KBM-7 (cell line): Measurements from ENCODE around the gene UBE3D.
"Not testable (repeated sequence)": the region's sequence is repeated elsewhere in the genome, so short reads cannot be mapped to it uniquely, and the experiment has no call there.

Source experiments
- DNase-seq: peaks from one replicate; pipeline ENCODE4 v3.0.0-alpha.2; 2015
- in situ Hi-C: fragments of 300-500 bp; cut with MboI; formaldehyde crosslinking; loops from 2 replicates; pipeline ENCODE4 v1.14.3; 2020; ENCODE audit warnings: low sequenced_read_pairs, low pct_unique_long_range_greater_than_20kb, mixed read lengths

Gene UBE3D

DNA sequence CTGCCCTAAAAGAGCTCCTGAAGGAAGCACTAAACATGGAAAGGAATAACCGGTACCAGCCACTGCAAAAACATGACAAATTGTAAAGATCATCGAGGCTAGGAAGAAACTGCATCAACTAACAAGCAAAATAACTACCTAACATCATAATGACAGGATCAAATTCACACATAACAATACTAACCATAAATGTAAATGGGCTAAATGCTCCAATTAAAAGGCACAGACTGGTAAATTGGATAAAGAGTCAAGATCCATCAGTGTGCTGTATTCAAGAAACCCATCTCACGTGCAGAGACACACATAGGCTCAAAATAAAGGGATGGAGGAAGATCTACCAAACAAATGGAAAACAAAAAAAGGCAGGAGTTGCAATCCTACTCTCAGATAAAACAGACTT, 212.7 kb downstream of the UBE3D start:
- in situ Hi-C loops: not testable (repeated sequence)

DNA sequence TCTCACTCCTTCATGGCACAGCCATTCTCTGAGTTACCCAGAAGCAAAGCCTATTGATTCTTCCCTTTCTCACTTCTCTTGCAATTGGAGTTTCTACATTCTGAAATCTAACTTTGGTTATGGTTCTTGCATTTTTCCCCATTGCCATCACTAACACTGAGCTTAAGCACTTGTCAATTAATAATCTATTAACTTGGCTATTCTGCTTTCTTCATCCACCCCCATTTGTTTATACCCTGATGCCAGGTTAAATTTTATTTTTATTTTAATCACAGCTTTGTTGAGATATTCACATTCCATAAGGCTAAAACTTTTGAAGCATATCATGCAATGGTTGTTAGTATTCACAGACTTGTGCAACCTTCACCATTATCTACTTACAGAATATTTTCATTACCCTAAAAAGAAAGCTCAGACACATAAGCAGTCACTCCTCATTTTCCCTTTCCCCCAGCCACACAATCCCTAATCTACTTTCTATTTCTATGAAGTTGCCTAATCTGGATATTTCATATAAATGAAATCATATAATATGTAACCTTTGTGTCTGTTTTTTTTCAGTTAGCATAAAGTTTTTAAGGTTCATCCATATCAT, 222.3 kb downstream of the UBE3D start:
- in situ Hi-C loops: no loop called here
- DNase-seq: no peak

More for the DNA sequence above, 212.7 kb downstream of the UBE3D start:
- DNase-seq: not testable (repeated sequence)

DNA sequence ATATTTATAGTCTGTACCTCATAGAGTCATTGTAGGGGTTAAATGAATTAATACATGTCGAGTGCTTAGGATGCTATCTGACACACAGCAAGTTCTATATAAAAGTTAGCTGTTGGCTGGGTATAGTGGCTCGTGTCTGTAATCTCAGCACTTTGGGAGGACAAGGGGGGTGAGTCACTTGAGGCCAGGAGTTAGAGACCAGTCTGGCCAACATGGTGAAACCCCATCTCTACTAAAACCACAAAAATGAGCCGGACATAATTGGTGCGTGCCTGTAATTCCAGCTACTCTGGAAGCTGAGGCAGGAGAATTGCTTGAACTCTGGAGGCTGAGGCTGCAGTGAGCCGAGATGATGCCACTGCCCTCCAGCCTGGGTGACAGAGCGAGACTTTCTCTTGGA, 222.9 kb downstream of the UBE3D start:
- in situ Hi-C loops: no loop called here
- DNase-seq: no peak
